GM19193 (cell line): ENCODE results near the gene MYCBPAP.

ENCODE experiments used
- POLR2A ChIP-seq: IDR thresholded peaks from 4 replicates; pipeline ENCODE4 v1.6.1; 2011; ENCODE audit not compliant: insufficient read depth, insufficient read length; ENCODE audit errors: extremely low read depth

Gene MYCBPAP

DNA sequence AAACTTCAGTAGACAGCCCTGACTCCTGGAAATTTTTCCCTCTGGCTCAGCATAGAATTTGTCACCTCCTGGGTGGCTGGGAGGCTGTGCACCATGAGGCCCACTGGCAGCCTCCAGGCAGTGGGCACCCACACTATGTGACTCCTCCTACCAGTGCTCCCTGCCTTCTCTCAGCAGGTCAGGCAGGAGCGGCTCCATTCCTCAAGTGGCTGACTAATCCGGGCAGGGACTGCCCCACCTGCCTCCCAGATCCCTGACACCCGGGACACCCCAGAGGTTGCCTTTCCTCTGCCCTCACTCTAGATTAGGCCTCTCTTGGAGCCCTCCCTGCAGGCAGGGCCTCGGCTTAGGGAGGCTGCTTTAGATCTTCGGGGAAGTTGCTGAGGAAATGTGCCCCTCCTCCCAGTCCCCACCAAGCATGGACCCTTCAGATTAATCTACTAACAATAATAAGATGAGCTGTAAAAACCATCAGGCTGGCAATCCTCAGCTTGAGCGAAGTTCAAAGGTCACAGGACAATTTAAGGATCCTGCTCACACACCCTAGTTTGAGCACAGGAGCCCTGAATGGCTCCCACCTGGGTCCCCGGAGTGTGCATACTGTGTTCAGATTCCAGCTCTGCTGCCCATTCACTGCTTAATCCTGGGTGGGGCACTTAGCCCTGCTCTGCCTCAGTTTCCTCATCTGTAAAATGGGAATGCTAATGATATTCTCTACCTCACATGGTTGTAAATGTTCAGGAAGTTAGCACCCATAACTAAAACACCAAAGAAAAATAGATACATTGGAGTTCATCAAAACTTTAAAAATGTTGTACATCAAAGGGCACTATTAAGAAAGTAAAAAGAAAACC lies 10.0 kb upstream of the MYCBPAP start:
- TF ChIP-seq POLR2A: no peak

DNA sequence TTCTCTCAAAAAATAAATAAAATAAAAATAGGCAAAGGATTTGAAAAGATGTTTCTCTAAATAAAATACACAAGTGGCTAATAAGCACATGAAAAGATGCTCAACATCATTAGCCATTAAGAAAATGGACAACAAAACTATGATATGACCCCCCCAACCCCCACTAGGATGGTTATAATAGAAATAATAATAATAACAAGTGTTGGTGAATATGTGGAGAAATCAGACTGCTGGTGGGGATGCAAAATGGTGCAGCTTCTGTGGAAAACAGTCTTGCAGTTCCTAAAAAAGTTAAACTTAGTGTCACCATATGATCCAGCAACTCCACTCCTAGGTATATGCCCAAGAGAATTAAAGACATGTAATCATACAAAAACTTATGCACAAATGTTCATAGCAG lies 9.0 kb upstream of the MYCBPAP start:
- no peak for TF ChIP-seq POLR2A

GRCh38 chr17:50499721-50500120 lies 8.5 kb upstream of the MYCBPAP start:
- TF ChIP-seq POLR2A: no peak

- no peak for TF ChIP-seq POLR2A
These were observed 7.2 kb upstream of the MYCBPAP start for GRCh38 chr17:50501054-50501453.

DNA sequence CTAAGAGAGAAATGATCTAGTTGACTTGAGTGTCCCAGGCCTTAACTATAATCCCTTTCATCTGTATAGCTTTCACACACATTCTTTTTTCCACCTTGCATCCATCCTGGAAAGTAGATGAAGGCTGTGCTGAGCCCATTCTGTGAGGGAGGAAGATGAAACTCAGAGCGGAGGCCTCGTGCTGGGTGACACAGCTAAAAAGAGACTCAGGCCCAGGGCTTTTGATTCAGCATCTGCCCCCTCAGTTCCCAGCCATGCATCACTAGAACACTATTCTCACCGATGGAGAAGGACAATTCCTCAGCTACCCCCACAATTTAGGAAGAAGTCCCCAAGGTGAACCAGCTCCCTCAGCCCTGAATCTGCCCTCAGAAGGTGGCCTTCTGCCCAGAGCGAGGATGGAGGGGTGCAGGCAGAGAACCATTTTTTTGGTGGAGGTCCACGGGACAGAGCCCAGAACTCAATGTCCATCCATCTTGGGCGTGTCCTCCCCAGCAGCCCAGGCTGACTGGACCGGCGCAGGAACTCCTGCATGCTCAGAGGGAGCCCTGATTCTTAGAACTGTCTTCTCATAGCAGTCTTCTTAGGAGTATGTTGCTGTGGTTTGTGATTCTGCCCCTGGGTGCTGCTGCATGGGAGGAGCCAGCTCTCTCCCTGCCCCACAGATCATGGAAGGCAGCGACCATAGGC lies 5.8 kb upstream of the MYCBPAP start:
- no peak for TF ChIP-seq POLR2A

DNA sequence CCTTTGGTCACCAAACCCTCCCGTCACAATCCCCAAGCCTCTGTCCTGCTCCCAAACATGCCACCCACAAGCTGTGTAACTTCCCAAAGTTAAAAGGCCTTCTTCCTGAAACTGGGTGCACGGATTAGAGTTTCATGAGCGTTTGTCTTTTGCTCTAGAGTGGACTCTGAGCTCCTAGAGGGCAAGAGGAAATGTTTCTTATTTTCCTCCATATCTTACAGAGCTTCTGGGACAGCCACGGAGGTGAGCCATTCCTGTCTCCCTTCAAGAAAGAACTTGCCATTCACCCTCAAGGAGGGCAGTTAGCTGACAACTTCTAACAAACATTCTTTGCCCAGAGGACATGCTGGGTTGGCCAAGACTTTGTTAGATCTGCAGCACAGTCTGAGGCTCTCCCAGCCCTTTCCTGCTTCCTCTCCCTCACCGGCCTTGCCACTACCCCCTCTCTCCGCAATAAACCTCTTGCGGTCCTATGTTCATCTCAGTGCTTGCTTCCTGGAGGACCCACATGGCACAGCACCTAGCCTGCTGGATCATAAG lies 2.6 kb upstream of the MYCBPAP start:
- TF ChIP-seq POLR2A: no peak

- no peak for TF ChIP-seq POLR2A
These were observed 1.9 kb upstream of the MYCBPAP start for GRCh38 chr17:50506298-50506697.

DNA sequence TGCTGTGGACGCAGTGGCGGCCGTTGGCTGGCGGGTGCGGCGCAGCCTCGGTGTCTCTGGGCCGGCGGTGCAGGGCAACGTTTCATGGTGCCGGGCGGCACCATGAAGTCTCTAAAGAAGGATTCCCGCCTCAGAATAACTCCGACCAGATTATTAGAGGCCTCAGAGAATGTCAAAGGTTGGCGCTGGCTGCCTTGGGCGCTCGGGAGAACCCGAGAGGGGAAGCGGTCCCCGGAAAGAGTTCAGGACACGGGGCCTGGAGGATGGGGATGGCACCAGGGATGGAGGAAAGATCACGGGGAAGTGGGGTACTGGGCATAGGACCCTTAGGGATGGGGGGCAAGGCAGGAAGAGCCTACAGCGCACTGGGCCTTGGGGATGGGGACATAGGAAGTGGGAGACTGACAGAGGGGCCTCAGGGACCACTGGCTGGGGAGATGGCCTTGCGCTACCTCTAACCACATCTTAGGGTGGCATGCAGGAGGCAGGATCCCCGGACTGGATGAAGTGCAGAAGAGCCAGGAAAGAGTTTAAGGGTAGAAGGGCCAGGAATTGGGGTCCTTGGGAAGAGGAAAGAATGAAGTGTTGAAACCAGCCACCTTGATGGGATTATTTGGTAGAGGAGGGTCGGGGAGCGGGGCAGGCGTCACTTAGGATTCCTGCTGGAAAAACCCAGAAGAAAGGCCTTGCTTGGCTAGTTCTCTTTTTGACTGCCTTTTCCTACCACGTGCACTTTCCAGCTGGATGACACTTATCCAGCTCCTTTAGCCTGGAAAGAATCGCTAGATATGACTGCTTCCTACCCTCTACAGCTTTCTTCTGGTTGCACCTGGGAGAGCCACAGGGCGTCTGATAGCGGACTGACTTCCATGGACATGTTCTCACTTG lies 578 bp downstream of the MYCBPAP start:
- TF ChIP-seq POLR2A: no peak

DNA sequence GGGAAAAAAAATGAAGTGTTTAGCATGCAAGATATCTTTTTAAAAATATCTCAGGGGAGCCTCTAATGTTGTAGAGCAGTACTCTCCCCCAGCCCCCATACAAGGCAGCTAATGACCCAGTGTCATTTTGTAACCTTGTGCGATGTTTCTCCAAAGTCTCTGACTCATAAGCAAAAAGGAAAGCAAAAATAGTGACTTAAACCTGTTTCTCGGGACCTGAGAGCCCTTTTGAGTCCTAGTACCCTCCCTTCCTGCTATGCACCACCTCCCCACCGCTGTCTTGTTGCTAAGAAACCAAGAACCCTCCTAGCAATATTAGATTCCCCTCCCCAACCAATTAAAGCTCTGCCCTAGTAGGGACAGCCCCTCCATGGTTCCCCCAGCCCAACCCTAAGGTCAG lies 2.8 kb downstream of the MYCBPAP start:
- no peak for TF ChIP-seq POLR2A

GRCh38 chr17:50513495-50513894 lies 5.3 kb downstream of the MYCBPAP start:
- TF ChIP-seq POLR2A: no peak

DNA sequence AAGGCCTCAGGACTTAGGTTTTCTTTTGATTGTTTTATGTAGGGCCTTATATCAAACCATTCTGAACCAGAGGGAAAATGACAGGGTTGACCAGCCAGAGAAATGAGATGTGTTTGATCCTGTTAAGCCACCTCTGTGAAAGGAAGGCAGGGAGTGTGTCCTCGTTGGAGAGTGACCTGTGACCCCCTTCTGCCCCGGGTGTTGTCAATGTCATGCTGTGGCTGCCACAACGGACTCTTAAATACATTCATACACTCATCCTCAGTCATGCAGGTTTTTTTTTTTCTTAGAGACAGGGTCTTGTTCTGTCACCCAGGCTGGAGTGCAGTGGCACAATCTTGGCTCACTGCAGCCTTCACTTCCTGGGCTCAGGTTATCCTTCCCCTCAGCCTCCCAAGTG lies 6.1 kb downstream of the MYCBPAP start:
- TF ChIP-seq POLR2A: no peak

DNA sequence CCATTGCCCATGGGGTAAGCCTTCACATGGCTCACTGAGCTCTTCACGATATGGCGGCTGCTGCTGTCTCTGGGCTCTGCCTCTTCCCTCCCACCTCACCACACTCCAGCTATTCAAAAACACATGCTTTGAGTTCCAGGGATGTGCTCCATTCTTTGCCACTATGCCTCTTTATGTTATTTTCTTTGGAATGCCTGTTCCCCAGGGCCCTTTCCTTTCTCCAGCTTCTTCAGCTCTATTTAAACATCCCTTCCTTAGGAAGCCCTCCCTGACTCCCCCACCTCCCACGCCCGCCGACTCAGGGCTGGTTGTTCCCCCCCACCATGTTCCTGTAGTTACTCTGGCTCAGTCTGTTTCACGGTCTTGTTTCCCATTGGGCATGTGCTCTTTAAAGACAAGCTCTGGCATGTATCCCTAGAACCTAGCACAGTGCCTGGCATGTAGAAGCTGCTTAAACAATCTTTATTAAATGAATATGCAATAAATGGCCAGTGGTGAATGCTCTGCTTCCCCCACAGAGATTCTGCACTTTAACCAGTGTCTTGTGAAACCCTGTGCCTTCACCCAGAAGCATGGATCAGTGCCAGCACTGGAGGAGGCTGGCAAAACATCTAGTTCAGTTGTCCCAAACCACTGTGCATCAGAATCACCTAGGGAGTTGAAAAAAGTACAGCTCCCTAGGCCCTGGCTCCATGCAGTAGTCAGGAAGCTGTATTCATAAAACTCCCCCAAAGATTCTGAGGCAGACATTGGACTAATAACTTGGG lies 6.9 kb downstream of the MYCBPAP start:
- TF ChIP-seq POLR2A: no peak

- TF ChIP-seq POLR2A: no peak
These were observed 8.8 kb downstream of the MYCBPAP start for GRCh38 chr17:50517011-50517410.

DNA sequence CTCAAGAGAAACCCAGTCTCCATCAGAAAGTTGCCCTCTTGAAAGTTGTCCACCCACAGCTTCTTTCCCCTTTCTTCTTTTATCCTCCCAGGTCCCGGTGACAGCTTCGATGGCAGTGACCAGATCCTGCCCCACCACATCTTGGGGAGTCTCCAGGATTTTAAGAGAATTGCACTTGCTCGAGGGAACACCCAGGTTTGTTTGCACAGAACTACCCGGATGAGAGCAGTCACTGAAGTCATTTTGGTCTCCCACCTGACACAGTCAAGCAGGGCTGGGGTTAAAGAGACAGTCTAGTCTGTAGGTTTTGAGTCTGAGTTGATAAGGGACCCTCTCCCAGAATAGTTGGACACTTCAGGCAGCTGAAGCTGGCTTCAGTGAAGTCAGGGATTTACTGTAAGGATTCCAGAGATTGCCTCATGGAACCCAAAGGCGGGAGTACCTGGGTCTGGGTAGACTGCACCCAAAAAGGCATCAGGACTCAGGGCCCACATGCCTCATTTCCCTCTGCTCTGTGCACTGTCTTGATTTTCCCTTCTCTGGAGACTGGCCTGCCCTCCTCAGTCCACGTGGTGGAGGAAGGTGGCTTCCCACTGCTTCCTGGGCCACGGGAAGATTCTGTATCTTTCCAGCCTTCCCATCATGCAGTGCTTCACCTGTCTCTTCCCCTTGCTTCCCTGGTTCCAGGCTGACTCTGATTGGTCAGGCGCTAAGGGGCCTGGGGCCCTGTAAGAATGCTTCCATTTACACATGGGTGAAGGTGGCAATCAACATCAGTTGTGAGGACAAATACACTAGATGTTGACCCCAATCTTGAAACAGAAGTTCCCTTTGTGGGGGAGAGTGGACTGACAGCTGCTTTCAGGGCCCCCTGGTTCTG lies 9.5 kb downstream of the MYCBPAP start:
- TF ChIP-seq POLR2A: no peak

- TF ChIP-seq POLR2A: no peak
These were observed 10.3 kb downstream of the MYCBPAP start for GRCh38 chr17:50518384-50519023.
